CD4-positive, alpha-beta T cell (primary cell): ENCODE measurements around the gene CDKN1C. TPM values are rescaled to one million over a fixed set of nuclear protein-coding genes. Genes with fewer than 3 reads are reported as not detected.

Experiments used
- ATAC-seq: fragments of 200-7000 bp; cut with Tn5 transposase; one replicate; pipeline ENCODE4 v1.10.0; 2022; ENCODE audit warnings: mild to moderate bottlenecking; ENCODE audit not compliant: poor library complexity
- CTCF ChIA-PET: fragments of 350-600 bp; sonication (Branson Sonifier 250); formaldehyde crosslinking; loops from one replicate; lab custom pipeline; 2021; ENCODE audit warnings: antibody characterized with exemption, inconsistent platforms; lab: Charles Lee
- POLR2A ChIA-PET: fragments of 350-600 bp; sonication (Branson Sonifier 250); formaldehyde crosslinking; loops from one replicate; lab custom pipeline; 2021; ENCODE audit warnings: antibody characterized with exemption, inconsistent platforms; lab: Charles Lee
- DNase-seq, 14 experiments: peaks; one replicate each; pipeline ENCODE4 v3.0.0-alpha.2; 2013 to 2020; ENCODE audit warnings: mixed read lengths in 2 of 14
- H3K27ac ChIP-seq, 2 donors: one replicate each; pipeline versions ENCODE4 v1.5.1 to v1.7.0; 2013; ENCODE audit warnings: low read length in 2 of 2, low read depth in 1 of 2, mild to moderate bottlenecking in 1 of 2
- H3K27me3 ChIP-seq, 2 experiments: 1 replicate in 1 of 2; 2 replicates in 1 of 2; pipeline versions ENCODE4 v1.6.1 to v1.7.0; 2013; ENCODE audit warnings: low read length in 2 of 2, control low read depth in 1 of 2, mild to moderate bottlenecking in 1 of 2, moderate library complexity in 1 of 2; ENCODE audit not compliant: insufficient read depth in 2 of 2, control insufficient read depth in 1 of 2
- H3K36me3 ChIP-seq: one replicate; pipeline ENCODE4 v1.6.1; 2013; ENCODE audit warnings: low read length, control low read depth; ENCODE audit not compliant: insufficient read depth
- H3K4me1 ChIP-seq: one replicate; pipeline ENCODE4 v1.6.1; 2013; ENCODE audit warnings: low read length, control low read depth; ENCODE audit not compliant: insufficient read depth
- H3K4me3 ChIP-seq: one replicate; pipeline ENCODE4 v1.5.1; 2013; ENCODE audit warnings: mild to moderate bottlenecking, low read length, moderate library complexity
- H3K9me3 ChIP-seq, 2 experiments: 1 replicate in 1 of 2; 2 replicates in 1 of 2; pipeline versions ENCODE4 v1.6.1 to v1.7.0; 2013; ENCODE audit warnings: low read length in 2 of 2, mild to moderate bottlenecking in 2 of 2, control low read depth in 1 of 2, moderate library complexity in 1 of 2; ENCODE audit not compliant: control insufficient read depth in 1 of 2, insufficient read depth in 1 of 2
- H3K27ac Mint-ChIP-seq: one replicate; pipeline ENCODE4 v1.8.0; 2020; ENCODE audit warnings: mixed read lengths
- H3K27me3 Mint-ChIP-seq: one replicate; pipeline ENCODE4 v1.8.0; 2021; ENCODE audit warnings: mixed read lengths
- H3K36me3 Mint-ChIP-seq: one replicate; pipeline ENCODE4 v1.8.0; 2021; ENCODE audit warnings: low read depth, mixed read lengths
- H3K4me1 Mint-ChIP-seq: one replicate; pipeline ENCODE4 v1.8.0; 2021; ENCODE audit warnings: low read depth, mixed read lengths
- H3K4me3 Mint-ChIP-seq: one replicate; pipeline ENCODE4 v1.8.0; 2020; ENCODE audit warnings: mild to moderate bottlenecking, mixed read lengths
- H3K9me3 Mint-ChIP-seq: one replicate; pipeline ENCODE4 v1.8.0; 2020; ENCODE audit warnings: mixed read lengths
- CTCF ChIP-seq: fragments of 200-600 bp; IDR thresholded peaks from one replicate; pipeline ENCODE4 v1.8.0; 2022; ENCODE audit warnings: antibody characterized with exemption, mild to moderate bottlenecking
- intact Hi-C, 2 experiments: fragments of 100-400 bp; cut with DNase I in 1 of 2; cut with micrococcal nuclease in 1 of 2; formaldehyde crosslinking; loops; one replicate each; pipeline versions ENCODE4 v1.15.1 to v1.9.0; 2023 to 2025; cut with DNase I, micrococcal nuclease
- total RNA-seq, 174 experiments: library from RNA in 2 of 174; stranded (reverse) in 2 of 174; gene quantifications; one replicate each; pipeline ENCODE4 v1.2.3 and lab custom pipeline; 2021 to 2026

The CDKN1C gene
- total RNA-seq, 2 experiments from 2014 or later, result 1.9 to 2.5 TPM

GRCh38 chr11:2899080-2899783, 13.7 kb upstream of the CDKN1C start:
- H3K27ac Mint-ChIP-seq, result peak overlapping the region; percentile 58
- DNase-seq (peak in 1 of 14 experiments; percentile 40), ATAC-seq (no peak)
- no peaks in the 10 kb centered on the region for H3K27me3 Mint-ChIP-seq
- peaks cover 56% of the 10 kb centered on the region for H3K4me1 ChIP-seq
- CTCF ChIA-PET, result interaction anchor here (1.2 to 1.8 kb wide), 2 partner anchors 11 to 367 kb away, joined by 6 to 10 read pairs; no protein-coding TSS in a partner anchor
- H3K9me3 ChIP-seq, result no peaks in the 10 kb centered on the region
- no peak overlapping the region for H3K4me3 ChIP-seq
- TF ChIP-seq CTCF, result no peak
- H3K36me3 ChIP-seq, result no peaks in the 10 kb centered on the region
- POLR2A ChIA-PET, result no interaction called here
- peaks cover 43% of the 10 kb centered on the region for H3K4me1 Mint-ChIP-seq
- H3K9me3 Mint-ChIP-seq, result no peaks in the 10 kb centered on the region
- H3K36me3 Mint-ChIP-seq, result no peaks in the 10 kb centered on the region
- no peaks in the 10 kb centered on the region for H3K27me3 ChIP-seq
- peak overlapping the region; percentile 74 for H3K4me3 Mint-ChIP-seq
- intact Hi-C loops, result loop anchor here in 1 of 2 experiments (10.0 kb wide), 2 partner anchors 704 to 1134 kb away; partner anchors contain the start of gene CTSD
- H3K27ac ChIP-seq, result peak overlapping the region in 1 of 2 donors; percentile 35

- POLR2A ChIA-PET, result no interaction called here
- CTCF ChIA-PET, result interaction anchor here (1.2 to 1.8 kb wide), 2 partner anchors 10 to 366 kb away, joined by 6 to 10 read pairs; no protein-coding TSS in a partner anchor
- peak overlapping the region; percentile 58 for H3K27ac Mint-ChIP-seq
- peak overlapping the region; percentile 26 for H3K4me3 ChIP-seq
- H3K9me3 ChIP-seq, result no peaks in the 10 kb centered on the region
- H3K4me3 Mint-ChIP-seq, result peak overlapping the region; percentile 74
- peak; percentile 61 for ATAC-seq
- H3K9me3 Mint-ChIP-seq, result no peaks in the 10 kb centered on the region
- TF ChIP-seq CTCF, result no peak
- H3K4me1 Mint-ChIP-seq, result peaks cover 38% of the 10 kb centered on the region
- no peaks in the 10 kb centered on the region for H3K27me3 Mint-ChIP-seq
- peak; percentile 22 to 84 (median 50) for DNase-seq
- H3K36me3 Mint-ChIP-seq, result no peaks in the 10 kb centered on the region
- intact Hi-C loops, result loop anchor here in 1 of 2 experiments (10.0 kb wide), 2 partner anchors 704 to 1134 kb away; partner anchors contain the start of gene CTSD
- H3K27ac ChIP-seq, result peak overlapping the region; percentile 16 to 34
- no peaks in the 10 kb centered on the region for H3K27me3 ChIP-seq
- no peaks in the 10 kb centered on the region for H3K36me3 ChIP-seq
- H3K4me1 ChIP-seq, result peaks cover 54% of the 10 kb centered on the region
Measured at GRCh38 chr11:2898366-2899079, 12.9 kb upstream of the CDKN1C start.

GRCh38 chr11:2897048-2897447, 11.5 kb upstream of the CDKN1C start:
- Mint-ChIP-seq H3K4me3 (no peak overlapping the region), H3K4me1 (peaks cover 46% of the 10 kb centered on the region), H3K27me3 (no peaks in the 10 kb centered on the region), H3K36me3 (no peaks in the 10 kb centered on the region), H3K9me3 (no peaks in the 10 kb centered on the region), H3K27ac (no peak overlapping the region)
- ATAC-seq (no peak), DNase-seq (no peak)
- Histone ChIP-seq H3K4me1 (peaks cover 51% of the 10 kb centered on the region), H3K27me3 (no peaks in the 10 kb centered on the region), H3K9me3 (no peaks in the 10 kb centered on the region), H3K27ac (no peak overlapping the region), H3K36me3 (no peaks in the 10 kb centered on the region), H3K4me3 (no peak overlapping the region)
- ChIA-PET POLR2A (no interaction called here), CTCF (no interaction called here)
- no peak for TF ChIP-seq CTCF
- intact Hi-C loops, result loop anchor here in 1 of 2 experiments (10.0 kb wide), 2 partner anchors 702 to 1132 kb away; partner anchors contain the start of gene CTSD
